ENCODE results near the gene CABLES1. TPM values are rescaled to one million over a fixed set of nuclear protein-coding genes. Genes with fewer than 3 reads are reported as not detected.

CABLES1 gene
- total and polyA plus RNA-seq, 3 donors from 2014 or later, result 6.2 to 15.8 (median 12.0) TPM

GRCh38 chr18:23142251-23142929, 7.1 kb downstream of the CABLES1 start:
- H3K4me1 ChIP-seq, result peaks cover 29% of the 10 kb centered on the region
- TF ChIP-seq CTCF (IDR thresholded peaks at IDR 0.05) (no peak), POLR2A (IDR thresholded peaks at IDR 0.05) (no peak)
- H3K4me3 ChIP-seq, result no peak overlapping the region
- no peaks in the 10 kb centered on the region for H3K27me3 ChIP-seq
- intact Hi-C loops (cut with DNase I; ENCODE audit: low total_unique reads), result no loop called here
- H3K36me3 ChIP-seq (ENCODE audit: low read depth, missing control alignments), result no peaks in the 10 kb centered on the region
- 63 to 70% methylated on average over 5 to 6 of the region's 6 CpGs for whole genome bisulfite sequencing, 2 donors
- no peaks in the 10 kb centered on the region for H3K9me3 ChIP-seq
- H3K27ac ChIP-seq, result no peak overlapping the region
- no peak for DNase-seq

GRCh38 chr18:23143016-23143814, 7.9 kb downstream of the CABLES1 start:
- Histone ChIP-seq H3K9me3 (no peaks in the 10 kb centered on the region), H3K27ac (peak overlapping the region in 1 of 2 donors; percentile 36), H3K36me3 (ENCODE audit: low read depth, missing control alignments) (no peaks in the 10 kb centered on the region), H3K4me1 (peaks cover 21% of the 10 kb centered on the region), H3K27me3 (no peaks in the 10 kb centered on the region), H3K4me3 (no peak overlapping the region)
- DNase-seq, result no peak
- no peak for TF ChIP-seq CTCF (IDR thresholded peaks at IDR 0.05)
- no peak for TF ChIP-seq POLR2A (IDR thresholded peaks at IDR 0.05)
- 79 to 82% methylated on average over 10 of the region's 10 CpGs for WGBS, 2 donors
- intact Hi-C loops (cut with DNase I; ENCODE audit: low total_unique reads), result no loop called here

- no peaks in the 10 kb centered on the region for H3K9me3 ChIP-seq
- no peak for DNase-seq
- no peaks in the 10 kb centered on the region for H3K36me3 ChIP-seq (ENCODE audit: low read depth, missing control alignments)
- H3K4me1 ChIP-seq, result peaks cover 21% of the 10 kb centered on the region
- intact Hi-C loops (cut with DNase I; ENCODE audit: low total_unique reads), result no loop called here
- no peak overlapping the region for H3K4me3 ChIP-seq
- H3K27me3 ChIP-seq, result no peaks in the 10 kb centered on the region
- H3K27ac ChIP-seq, result peak overlapping the region in 1 of 2 donors; percentile 36
- 64 to 76% methylated on average over 8 to 9 of the region's 9 CpGs for WGBS, 2 donors
- TF ChIP-seq POLR2A (IDR thresholded peaks at IDR 0.05) (no peak), CTCF (IDR thresholded peaks at IDR 0.05) (no peak)
Measured at GRCh38 chr18:23143815-23144261, 8.6 kb downstream of the CABLES1 start.

- DNase-seq, result no peak
- peaks cover 21% of the 10 kb centered on the region for H3K4me1 ChIP-seq
- WGBS, 2 donors, result 92 to 97% methylated on average over 7 of the region's 7 CpGs
Measured at GRCh38 chr18:23144640-23145039, 9.4 kb downstream of the CABLES1 start.

More at GRCh38 chr18:23144640-23145039, 9.4 kb downstream of the CABLES1 start:
- no peak for TF ChIP-seq CTCF (IDR thresholded peaks at IDR 0.05)
- TF ChIP-seq POLR2A (IDR thresholded peaks at IDR 0.05), result no peak
- Histone ChIP-seq H3K9me3 (no peaks in the 10 kb centered on the region), H3K36me3 (ENCODE audit: low read depth, missing control alignments) (no peaks in the 10 kb centered on the region), H3K27ac (no peak overlapping the region), H3K4me3 (no peak overlapping the region), H3K27me3 (no peaks in the 10 kb centered on the region)
- intact Hi-C loops (cut with DNase I; ENCODE audit: low total_unique reads), result no loop called here

Data from testis (tissue), 3 donors.